Measurements from ENCODE around the gene OR6B1.

GRCh38 chr7:144037414-144038035 is 37.4 kb downstream of the OR6B1 start:
- TF ChIP-seq CTCF (IDR thresholded peaks at IDR 0.05; ENCODE audit: borderline replicate concordance, extremely low read depth, low read length, poor library complexity, severe bottlenecking) (no peak), EZH2 (IDR thresholded peaks at IDR 0.05; ENCODE audit: borderline replicate concordance, low read depth, low read length, severe bottlenecking) (no peak)
